Gastrocnemius medialis (tissue), 4 donors: Measurements from ENCODE around the gene HSF2BP. TPM values are rescaled to one million over a fixed set of nuclear protein-coding genes. Genes with fewer than 3 reads are reported as not detected.

Experiments used
- ATAC-seq, 2 donors: fragments of 150-250 bp; one replicate each; pipeline ENCODE4 v1.9.1; 2016
- DNase-seq, 2 donors: peaks; one replicate each; pipeline ENCODE4 v3.0.0-alpha.2; 2019
- H3K27ac ChIP-seq, 4 donors: fragments of 200-600 bp; sonication (generic); 1 replicate in 1 of 4; 2 replicates in 3 of 4; pipeline ENCODE4 v1.5.1; 2016 to 2018; ENCODE audit warnings: mild to moderate bottlenecking in 2 of 4, moderate library complexity in 1 of 4
- H3K27me3 ChIP-seq, 3 donors: fragments of 200-600 bp; sonication (generic) in 2 of 3; 1 replicate in 1 of 3; 2 replicates in 2 of 3; pipeline versions ENCODE4 v1.5.1 to v1.6.0; 2016 to 2019; ENCODE audit warnings: mild to moderate bottlenecking in 1 of 3, moderate library complexity in 1 of 3
- H3K36me3 ChIP-seq, 2 donors: fragments of 200-600 bp; sonication (generic) in 1 of 2; one replicate each; pipeline ENCODE4 v1.5.1; 2017 to 2018
- H3K4me1 ChIP-seq, 2 donors: fragments of 200-600 bp; sonication (generic) in 1 of 2; one replicate each; pipeline ENCODE4 v1.5.1; 2016 to 2017; ENCODE audit warnings: mild to moderate bottlenecking in 2 of 2
- H3K4me3 ChIP-seq, 4 donors: fragments of 200-600 bp; sonication (generic) in 3 of 4; 1 replicate in 1 of 4; 2 replicates in 3 of 4; pipeline ENCODE4 v1.5.1; 2016 to 2019; ENCODE audit warnings: mild to moderate bottlenecking in 2 of 4
- H3K9me3 ChIP-seq, 3 donors: fragments of 200-600 bp; sonication (generic) in 2 of 3; 1 replicate in 1 of 3; 2 replicates in 2 of 3; pipeline ENCODE4 v1.5.1; 2016 to 2019
- POLR2A ChIP-seq, 2 donors: fragments of 450-650 bp; IDR thresholded peaks; one replicate each; pipeline ENCODE4 v1.6.1; 2017; ENCODE audit warnings: antibody characterized with exemption in 2 of 2, mild to moderate bottlenecking in 2 of 2, moderate library complexity in 2 of 2
- in situ Hi-C, 4 donors: fragments of 200-750 bp; cut with MboI; loops; one replicate each; pipeline versions ENCODE4 v1.15.0 to v1.8.0; 2017; ENCODE audit warnings: low sequenced_read_pairs in 4 of 4
- intact Hi-C: fragments of 100-400 bp; cut with DNase I; formaldehyde crosslinking; loops from one replicate; pipeline ENCODE4 v1.15.1; 2023; ENCODE audit warnings: low total_unique reads
- total RNA-seq, 4 donors: library from RNA; depleted of rRNA; stranded (reverse); fragments of >200 nt; gene quantifications; one replicate each; pipeline versions ENCODE4 v1.1.0 to v1.2.3, GENCODE V29; 2016
- TF ChIP-seq, protein P1 (sequence below), 5 experiments: fragments of 450-650 bp in 3 of 5; fragments of 200-600 bp in 2 of 5; sonication (generic) in 2 of 5; IDR thresholded peaks in 4 of 5; conservative IDR thresholded peaks in 1 of 5; 1 replicate in 4 of 5; 2 replicates in 1 of 5; pipeline ENCODE4 v1.5.1; 2016 to 2019; ENCODE audit warnings: antibody characterized with exemption in 5 of 5, mild to moderate bottlenecking in 3 of 5, moderate library complexity in 3 of 5

Gene HSF2BP
- total RNA-seq, 4 donors from 2014 or later: 0.63 TPM; not detected in 3

DNA sequence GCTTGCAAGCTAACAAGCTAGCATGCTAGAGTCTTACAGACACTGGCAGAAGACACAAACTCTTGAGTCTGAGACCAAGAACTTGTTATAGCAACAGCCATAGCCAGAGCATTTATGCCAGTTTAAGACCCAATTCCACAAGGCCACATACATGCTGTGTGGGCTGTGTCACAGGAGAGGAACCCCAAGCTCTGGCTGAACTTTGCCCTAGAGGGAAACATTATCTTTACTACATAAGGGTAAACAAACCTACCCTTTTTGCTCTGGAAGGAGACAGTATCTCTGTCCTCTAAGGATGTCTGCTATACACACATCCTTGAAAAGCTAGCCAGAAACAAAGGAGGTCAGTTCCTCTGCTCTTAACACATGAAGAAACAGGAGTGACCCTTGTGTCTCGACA is 70.3 kb downstream of the HSF2BP start:
- no peak overlapping the region for H3K27ac ChIP-seq
- intact Hi-C loops (no loop called here), in situ Hi-C loops (no loop called here)
- peaks cover 18 to 25% of the 10 kb centered on the region in 2 donors for H3K4me1 ChIP-seq
- no peak for DNase-seq
- no peak overlapping the region for H3K4me3 ChIP-seq
- no peaks in the 10 kb centered on the region for H3K27me3 ChIP-seq
- TF ChIP-seq, protein P1, sequence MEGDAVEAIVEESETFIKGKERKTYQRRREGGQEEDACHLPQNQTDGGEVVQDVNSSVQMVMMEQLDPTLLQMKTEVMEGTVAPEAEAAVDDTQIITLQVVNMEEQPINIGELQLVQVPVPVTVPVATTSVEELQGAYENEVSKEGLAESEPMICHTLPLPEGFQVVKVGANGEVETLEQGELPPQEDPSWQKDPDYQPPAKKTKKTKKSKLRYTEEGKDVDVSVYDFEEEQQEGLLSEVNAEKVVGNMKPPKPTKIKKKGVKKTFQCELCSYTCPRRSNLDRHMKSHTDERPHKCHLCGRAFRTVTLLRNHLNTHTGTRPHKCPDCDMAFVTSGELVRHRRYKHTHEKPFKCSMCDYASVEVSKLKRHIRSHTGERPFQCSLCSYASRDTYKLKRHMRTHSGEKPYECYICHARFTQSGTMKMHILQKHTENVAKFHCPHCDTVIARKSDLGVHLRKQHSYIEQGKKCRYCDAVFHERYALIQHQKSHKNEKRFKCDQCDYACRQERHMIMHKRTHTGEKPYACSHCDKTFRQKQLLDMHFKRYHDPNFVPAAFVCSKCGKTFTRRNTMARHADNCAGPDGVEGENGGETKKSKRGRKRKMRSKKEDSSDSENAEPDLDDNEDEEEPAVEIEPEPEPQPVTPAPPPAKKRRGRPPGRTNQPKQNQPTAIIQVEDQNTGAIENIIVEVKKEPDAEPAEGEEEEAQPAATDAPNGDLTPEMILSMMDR (IDR thresholded peaks at IDR 0.05 in 4 of 5, conservative IDR thresholded peaks at IDR 0.05 in 1 of 5): no peak
- no peak for TF ChIP-seq POLR2A (IDR thresholded peaks at IDR 0.05)
- no peaks in the 10 kb centered on the region for H3K36me3 ChIP-seq
- no peaks in the 10 kb centered on the region for H3K9me3 ChIP-seq
- ATAC-seq: no peak

DNA sequence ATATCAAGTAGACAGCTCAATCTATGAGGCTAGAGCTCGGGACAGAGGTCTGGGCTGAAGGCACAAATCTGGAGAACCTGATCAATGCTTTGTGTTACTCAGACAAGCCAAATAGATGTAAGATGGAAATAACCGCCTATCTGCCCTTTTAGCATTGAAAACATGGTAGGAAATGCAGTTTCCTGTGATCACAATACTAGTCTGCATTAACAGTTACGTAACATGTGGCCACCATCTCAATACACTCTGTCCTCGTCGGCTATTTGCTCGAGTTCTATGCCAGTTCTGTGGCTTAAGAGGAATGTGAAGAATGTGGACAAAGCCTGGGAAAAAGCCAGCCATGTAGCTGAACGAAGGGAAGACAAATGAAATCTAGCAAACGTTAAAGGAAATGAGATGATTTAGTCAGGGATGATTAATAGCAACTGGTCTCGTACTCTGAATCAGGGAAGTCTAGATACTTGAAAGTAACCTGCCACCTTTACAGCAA is 73.3 kb downstream of the HSF2BP start:
- peak; percentile 98 to 99 for ATAC-seq
- intact Hi-C loops (no loop called here), in situ Hi-C loops (no loop called here)
- H3K4me1 ChIP-seq: peaks cover 18 to 25% of the 10 kb centered on the region in 2 donors
- H3K36me3 ChIP-seq: no peaks in the 10 kb centered on the region
- H3K4me3 ChIP-seq: no peak overlapping the region
- peak overlapping the region; percentile 58 to 82 (median 70) for H3K27ac ChIP-seq
- peak; percentile 75 to 81 for DNase-seq
- no peaks in the 10 kb centered on the region for H3K9me3 ChIP-seq
- no peaks in the 10 kb centered on the region for H3K27me3 ChIP-seq
- peak in 1 of 2 donors; percentile 25 for TF ChIP-seq POLR2A (IDR thresholded peaks at IDR 0.05)
- TF ChIP-seq, protein P1 (IDR thresholded peaks at IDR 0.05 in 4 of 5, conservative IDR thresholded peaks at IDR 0.05 in 1 of 5): no peak

DNA sequence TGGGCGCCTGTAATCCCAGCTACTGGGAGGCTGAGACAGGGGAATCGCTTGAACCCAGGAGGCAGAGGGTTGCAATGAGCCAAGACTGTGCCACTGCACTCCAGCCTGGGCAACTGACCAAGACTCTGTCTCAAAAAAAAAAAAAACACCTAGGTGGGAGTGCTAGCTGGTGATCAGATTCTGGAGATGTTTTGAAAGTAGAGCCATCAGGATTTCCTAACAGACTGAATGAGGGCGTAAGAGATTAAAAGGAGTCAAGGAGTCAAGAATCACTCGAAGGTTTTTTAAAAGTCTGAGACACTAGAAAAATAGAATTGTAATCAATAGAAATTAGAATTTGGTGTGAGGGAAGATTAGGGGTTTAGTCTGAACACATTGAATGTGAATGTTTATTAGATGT is 73.8 kb downstream of the HSF2BP start:
- in situ Hi-C loops: no loop called here
- peak; percentile 32 to 46 for ATAC-seq

DNA sequence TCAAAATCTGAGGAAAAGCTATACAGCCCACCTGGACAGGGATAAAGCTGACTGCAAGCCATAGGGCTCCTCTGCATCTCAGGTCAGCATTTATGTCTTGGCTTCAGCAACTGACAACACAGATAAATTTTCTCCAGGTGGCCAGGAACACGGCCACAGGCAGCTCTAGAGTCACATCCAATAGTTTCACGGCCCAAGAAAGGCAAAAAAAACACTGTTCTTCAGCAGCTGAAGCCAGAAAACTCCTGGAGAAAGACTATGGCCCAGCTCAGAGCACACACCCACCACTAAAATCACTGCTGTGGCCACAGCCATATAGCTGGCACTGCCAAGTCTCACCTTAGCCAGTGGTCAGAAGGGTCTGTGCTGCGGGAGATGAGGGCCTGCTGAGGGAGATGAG is 77.8 kb downstream of the HSF2BP start:
- in situ Hi-C loops: no loop called here
- Histone ChIP-seq H3K4me1 (peaks cover 14 to 16% of the 10 kb centered on the region in 2 donors), H3K27me3 (no peaks in the 10 kb centered on the region), H3K36me3 (no peaks in the 10 kb centered on the region), H3K9me3 (no peaks in the 10 kb centered on the region), H3K27ac (no peak overlapping the region), H3K4me3 (no peak overlapping the region)
- intact Hi-C loops: no loop called here
- ATAC-seq (no peak), DNase-seq (no peak)
- TF ChIP-seq, protein P1 (IDR thresholded peaks at IDR 0.05 in 4 of 5, conservative IDR thresholded peaks at IDR 0.05 in 1 of 5): no peak
- TF ChIP-seq POLR2A (IDR thresholded peaks at IDR 0.05): no peak

More for the DNA sequence above, 73.8 kb downstream of the HSF2BP start:
- TF ChIP-seq, protein P1 (IDR thresholded peaks at IDR 0.05 in 4 of 5, conservative IDR thresholded peaks at IDR 0.05 in 1 of 5): no peak
- TF ChIP-seq POLR2A (IDR thresholded peaks at IDR 0.05): no peak
- Histone ChIP-seq H3K4me1 (peaks cover 18 to 25% of the 10 kb centered on the region in 2 donors), H3K36me3 (no peaks in the 10 kb centered on the region), H3K27me3 (no peaks in the 10 kb centered on the region), H3K9me3 (no peaks in the 10 kb centered on the region), H3K27ac (peak overlapping the region; percentile 58 to 82 (median 70)), H3K4me3 (no peak overlapping the region)
- intact Hi-C loops: no loop called here
- no peak for DNase-seq
